HepG2 (cell line): ENCODE results near the gene WSCD1. TPM values are rescaled to one million over a fixed set of nuclear protein-coding genes. Genes with fewer than 3 reads are reported as not detected.

ENCODE experiments used
- ATAC-seq: fragments of 200-7000 bp; cut with Tn5 transposase; 3 replicates; pipeline ENCODE4 v1.9.1; 2020; ENCODE audit warnings: mild to moderate bottlenecking, moderate library complexity
- BruUV-seq: library from RNA; stranded (reverse); fragments of 400-500 nt; replicated peaks from 2 replicates; lab custom pipeline; 2021; lab: Mats Ljungman, UMichigan
- CTCF ChIA-PET: fragments of 300-600 bp; formaldehyde crosslinking; extraction: SDS; loops from one replicate; lab custom pipeline; 2021; ENCODE audit warnings: low total read pairs, inconsistent platforms, low intra/inter-chr PET ratio; lab: Yijun Ruan, JAX
- POLR2A ChIA-PET: fragments of 350-600 bp; sonication (Branson Sonifier 250); formaldehyde crosslinking; loops from one replicate; lab custom pipeline; 2020; ENCODE audit warnings: antibody characterized with exemption, inconsistent platforms; lab: Yijun Ruan, JAX
- DNase-seq: peaks from one replicate; pipeline ENCODE4 v3.0.0-alpha.2; 2015; ENCODE audit warnings: low spot score
- FAIRE-seq: peaks from 3 replicates; lab custom pipeline; 2011; peaks lifted over from hg19 to GRCh38; lab: Jason Lieb, UNC
- H2AFZ ChIP-seq: one replicate; pipeline ENCODE4 v1.6.1; 2011; ENCODE audit warnings: low read length, inconsistent platforms
- H3K27ac ChIP-seq: fragments of 300-600 bp; 3 replicates; pipeline ENCODE4 v1.8.0; 2011; ENCODE audit warnings: mixed run types, mild to moderate bottlenecking, mixed read lengths, low read length, inconsistent platforms; ENCODE audit not compliant: insufficient read depth; ENCODE audit errors: extremely low read length
- H3K27me3 ChIP-seq, 2 experiments: fragments of 200-600 bp in 1 of 2; 2 replicates in 1 of 2; 3 replicates in 1 of 2; pipeline versions ENCODE4 v1.6.0 to v1.8.0; 2011; ENCODE audit warnings: low read length in 2 of 2, mild to moderate bottlenecking in 2 of 2, moderate library complexity in 2 of 2, inconsistent platforms in 1 of 2; ENCODE audit not compliant: insufficient read depth in 2 of 2, control insufficient read depth in 1 of 2
- H3K36me3 ChIP-seq, 2 experiments: fragments of 200-600 bp in 1 of 2; replicated peaks in 1 of 2; 2 replicates in 1 of 2; 3 replicates in 1 of 2; pipeline versions ENCODE4 v1.5.1 to v1.8.0; 2011; ENCODE audit warnings: low read length in 2 of 2, inconsistent platforms in 1 of 2; ENCODE audit not compliant: insufficient read depth in 2 of 2, control insufficient read depth in 1 of 2
- H3K4me1 ChIP-seq: 2 replicates; pipeline ENCODE4 v1.5.1; 2012; ENCODE audit warnings: low read length, inconsistent platforms; ENCODE audit not compliant: insufficient read depth
- H3K4me2 ChIP-seq: 2 replicates; pipeline ENCODE4 v1.6.0; 2011; ENCODE audit warnings: low read depth, low read length, inconsistent platforms
- H3K4me3 ChIP-seq, 3 experiments: fragments of 200-600 bp in 1 of 3; sonication (generic), shearing (Covaris generic) in 1 of 3; replicated peaks in 1 of 3; 2 replicates each; pipeline ENCODE4 v1.5.1; 2011 to 2016; ENCODE audit warnings: low read length in 3 of 3, inconsistent platforms in 2 of 3, low read depth in 2 of 3, mild to moderate bottlenecking in 2 of 3, control low read depth in 1 of 3, mixed read lengths in 1 of 3; ENCODE audit not compliant: insufficient read depth in 1 of 3
- H3K79me2 ChIP-seq: one replicate; pipeline ENCODE4 v1.6.1; 2011; ENCODE audit warnings: low read length, inconsistent platforms; ENCODE audit not compliant: insufficient read depth
- H3K9ac ChIP-seq: 2 replicates; pipeline ENCODE4 v1.6.0; 2011; ENCODE audit warnings: mild to moderate bottlenecking, low read depth, low read length, inconsistent platforms; ENCODE audit not compliant: insufficient read depth
- H3K9me3 ChIP-seq: 2 replicates; pipeline ENCODE4 v1.5.1; 2012; ENCODE audit warnings: mild to moderate bottlenecking, low read length
- H4K20me1 ChIP-seq: 2 replicates; pipeline ENCODE4 v1.6.0; 2011; ENCODE audit warnings: inconsistent platforms, mild to moderate bottlenecking, low read length, moderate library complexity; ENCODE audit not compliant: insufficient read depth
- ARHGAP35 ChIP-seq: sonication (generic); formaldehyde crosslinking; IDR thresholded peaks from 2 replicates; pipeline ENCODE4 v1.9.0; 2022; ENCODE audit warnings: mild to moderate bottlenecking, inconsistent platforms, moderate library complexity, missing genetic modification reagents, borderline replicate concordance
- ATF5 ChIP-seq: sonication (generic); formaldehyde crosslinking; IDR thresholded peaks from 2 replicates; pipeline ENCODE4 v1.4.0; 2020; ENCODE audit warnings: mild to moderate bottlenecking, low read depth, missing genetic modification reagents
- BCLAF1 ChIP-seq: fragments of 450-650 bp; IDR thresholded peaks from 2 replicates; pipeline ENCODE4 v1.6.1; 2017; ENCODE audit warnings: mild to moderate bottlenecking
- CBX2 ChIP-seq, 2 experiments: fragments of 200-600 bp in 1 of 2; sonication (generic); formaldehyde crosslinking in 1 of 2; IDR thresholded peaks; 2 replicates each; pipeline versions ENCODE4 v1.7.0 to v1.8.1; 2018 to 2022; ENCODE audit warnings: low read depth in 2 of 2, low read length in 1 of 2, mild to moderate bottlenecking in 1 of 2, missing genetic modification reagents in 1 of 2
- ELF3 ChIP-seq: IDR thresholded peaks from 2 replicates; pipeline ENCODE4 v1.6.1; 2016; ENCODE audit warnings: missing genetic modification reagents, missing compliant biosample characterization
- FOXP1 ChIP-seq, 2 experiments: fragments of 450-650 bp in 1 of 2; IDR thresholded peaks; 2 replicates each; pipeline ENCODE4 v1.6.1; 2017 to 2018; ENCODE audit warnings: antibody characterized with exemption in 1 of 2
- POLR2A ChIP-seq, 2 experiments: IDR thresholded peaks; 2 replicates each; pipeline ENCODE4 v1.6.1; 2011; ENCODE audit warnings: low read depth in 2 of 2, low read length in 2 of 2, mild to moderate bottlenecking in 1 of 2, moderate library complexity in 1 of 2; ENCODE audit not compliant: insufficient read depth in 1 of 2
- RXRB ChIP-seq: IDR thresholded peaks from 2 replicates; pipeline ENCODE4 v1.6.1; 2016; ENCODE audit warnings: borderline replicate concordance, missing genetic modification reagents, missing compliant biosample characterization
- SATB2 ChIP-seq: sonication (generic); formaldehyde crosslinking; IDR thresholded peaks from 2 replicates; pipeline ENCODE4 v1.5.0; 2020; ENCODE audit warnings: missing genetic modification reagents
- SKIL ChIP-seq: sonication (generic); formaldehyde crosslinking; IDR thresholded peaks from 2 replicates; pipeline ENCODE4 v1.8.0; 2022; ENCODE audit warnings: missing genetic modification reagents, mild to moderate bottlenecking, moderate library complexity, borderline replicate concordance
- U2AF2 ChIP-seq: fragments of 200-400 bp; formaldehyde crosslinking; IDR thresholded peaks from 2 replicates; pipeline ENCODE4 v1.6.1; 2017; ENCODE audit warnings: low read depth, mild to moderate bottlenecking, low read length
- ZNF143 ChIP-seq: sonication (generic); formaldehyde crosslinking; IDR thresholded peaks from 2 replicates; pipeline ENCODE4 v1.4.0; 2020; ENCODE audit warnings: missing genetic modification reagents
- ZNF282 ChIP-seq: fragments of 450-650 bp; IDR thresholded peaks from 2 replicates; pipeline ENCODE4 v1.6.1; 2018; ENCODE audit not compliant: partially characterized antibody
- ZNF766 ChIP-seq: sonication (generic); formaldehyde crosslinking; IDR thresholded peaks from 2 replicates; pipeline ENCODE4 v1.5.0; 2020; ENCODE audit warnings: missing genetic modification reagents, borderline replicate concordance
- WGBS: methylation state at CpG from one replicate; pipeline ENCODE4 v1.1.6; 2017; ENCODE audit warnings: low lambda C conversion rate; 5-methylcytosine and 5-hydroxymethylcytosine counted together
- in situ Hi-C: cut with HindIII; loops from 2 replicates; pipeline ENCODE4 v1.10.0; 2017; ENCODE audit warnings: low pct_unique_long_range_greater_than_20kb; ENCODE audit not compliant: extremely low pct_ligation_motif_present
- intact Hi-C: fragments of 100-400 bp; cut with micrococcal nuclease; formaldehyde crosslinking; loops from one replicate; pipeline ENCODE4 v1.10.0; 2022; ENCODE audit not compliant: unreplicated experiment
- polyA plus RNA-seq, 8 experiments: library from polyadenylated mRNA; depleted of rRNA in 3 of 8; stranded (reverse) in 7 of 8; unstranded in 1 of 8; fragments of >200 nt; fragmentation: Illumina TruSeq in 4 of 8; extraction: Trizol in 4 of 8; gene quantifications; 2 replicates each; pipeline versions ENCODE4 v1.2.1 to v1.2.3, GENCODE V29; 2011 to 2016; ENCODE audit warnings: low read depth in 4 of 8, missing spikeins in 1 of 8, mixed read lengths in 1 of 8; ENCODE audit not compliant: insufficient read depth in 1 of 8
- total RNA-seq, 5 experiments: library from RNA; depleted of rRNA; stranded (reverse); fragments of >200 nt; fragmentation: Illumina TruSeq; extraction: Trizol; gene quantifications; 2 replicates each; pipeline ENCODE4 v1.2.3, GENCODE V29; 2016; ENCODE audit warnings: low read depth in 1 of 5

The WSCD1 gene
- total and polyA plus RNA-seq, 2 of the 13 experiments (the other 11 are each of a cell fraction or from before 2014, with no cell fraction given): 0.24 to 2.7 TPM

GRCh38 chr17:6027342-6028024 is 42.7 kb upstream of the WSCD1 start (continued):
- TF ChIP-seq RXRB (CRISPR knock-in tag): no peak
- no peak for TF ChIP-seq CBX2 (IDR thresholded peaks at IDR 0.05; ENCODE audit: low read depth, low read length)
- no peak for TF ChIP-seq CBX2 (CRISPR knock-in tag; IDR thresholded peaks at IDR 0.05; ENCODE audit: low read depth)
- TF ChIP-seq ARHGAP35 (CRISPR knock-in tag): no peak
- no peak for TF ChIP-seq ZNF766 (CRISPR knock-in tag)
- TF ChIP-seq SATB2 (CRISPR knock-in tag): no peak
- TF ChIP-seq POLR2A (IDR thresholded peaks at IDR 0.05; ENCODE audit: insufficient read depth in 1 of 2, low read depth in 2 of 2, low read length in 2 of 2): no peak

GRCh38 chr17:6028294-6028693 is 41.9 kb upstream of the WSCD1 start:
- H2AFZ ChIP-seq: no peak overlapping the region
- H3K9ac ChIP-seq: no peak overlapping the region
- no peaks in the 10 kb centered on the region for H4K20me1 ChIP-seq
- no peak overlapping the region for H3K4me3 ChIP-seq
- no peaks in the 10 kb centered on the region for H3K9me3 ChIP-seq
- no peak overlapping the region for H3K27ac ChIP-seq
- 32% methylated on average over 10 of the region's 10 CpGs for WGBS
- no peak for FAIRE-seq
- CTCF ChIA-PET: no interaction called here
- POLR2A ChIA-PET: no interaction called here
- H3K79me2 ChIP-seq: no peaks in the 10 kb centered on the region
- intact Hi-C loops: no loop called here
- in situ Hi-C loops: no loop called here
- no peak for DNase-seq
- H3K27me3 ChIP-seq: peaks cover 0 to 23% of the 10 kb centered on the region in 2 experiments; a peak in 3 of 5 replicates
- H3K4me1 ChIP-seq: no peaks in the 10 kb centered on the region
- H3K36me3 ChIP-seq: no peaks in the 10 kb centered on the region
- BruUV-seq: no TSS peak
- H3K4me2 ChIP-seq: no peak overlapping the region
- no peak for ATAC-seq
- no peak for TF ChIP-seq ATF5
- no peak for TF ChIP-seq ZNF282
- TF ChIP-seq SKIL: no peak
- no peak for TF ChIP-seq ELF3
- TF ChIP-seq ZNF143 (CRISPR knock-in tag): no peak
- TF ChIP-seq FOXP1 (IDR thresholded peaks at IDR 0.05): no peak
- no peak for TF ChIP-seq FOXP1 (CRISPR knock-in tag; IDR thresholded peaks at IDR 0.05)
- no peak for TF ChIP-seq BCLAF1
- no peak for TF ChIP-seq U2AF2
